ENCODE results near the gene STRIP2. TPM values are rescaled to one million over a fixed set of nuclear protein-coding genes. Genes with fewer than 3 reads are reported as not detected.

STRIP2 gene
- total RNA-seq, 4 donors from 2014 or later: 14.3 to 43.9 (median 24.7) TPM

- Histone ChIP-seq H3K27ac (no peak overlapping the region), H3K9me3 (no peaks in the 10 kb centered on the region), H3K4me1 (peaks cover 25 to 28% of the 10 kb centered on the region in 2 donors), H3K27me3 (no peaks in the 10 kb centered on the region), H3K4me3 (no peak overlapping the region), H3K36me3 (no peaks in the 10 kb centered on the region)
- DNase-seq (no peak), ATAC-seq (no peak)
- in situ Hi-C loops (cut with MboI; ENCODE audit: low sequenced_read_pairs in 4 of 4) (no loop called here), intact Hi-C loops (cut with DNase I; ENCODE audit: low total_unique reads) (loop anchor here (5.0 kb wide), 1 partner anchor 45 kb away; no protein-coding TSS in a partner anchor)
- TF ChIP-seq POLR2A (IDR thresholded peaks at IDR 0.05) (no peak), CTCF (IDR thresholded peaks at IDR 0.05 in 4 of 5, conservative IDR thresholded peaks at IDR 0.05 in 1 of 5) (no peak)
These were observed 46.7 kb upstream of the STRIP2 start for GRCh38 chr7:129387537-129387936.

GRCh38 chr7:129388333-129389098 lies 45.7 kb upstream of the STRIP2 start:
- H3K27me3 ChIP-seq: no peaks in the 10 kb centered on the region
- DNase-seq (no peak), ATAC-seq (no peak)
- H3K4me3 ChIP-seq: no peak overlapping the region
- in situ Hi-C loops (cut with MboI; ENCODE audit: low sequenced_read_pairs in 4 of 4) (no loop called here), intact Hi-C loops (cut with DNase I; ENCODE audit: low total_unique reads) (loop anchor here (5.0 kb wide), 1 partner anchor 46 kb away; no protein-coding TSS in a partner anchor)
- peak overlapping the region in 1 of 4 donors; percentile 96 for H3K27ac ChIP-seq
- TF ChIP-seq CTCF (IDR thresholded peaks at IDR 0.05 in 4 of 5, conservative IDR thresholded peaks at IDR 0.05 in 1 of 5) (no peak), POLR2A (IDR thresholded peaks at IDR 0.05) (no peak)
- no peaks in the 10 kb centered on the region for H3K9me3 ChIP-seq
- peaks cover 32 to 35% of the 10 kb centered on the region in 2 donors for H3K4me1 ChIP-seq
- H3K36me3 ChIP-seq: no peaks in the 10 kb centered on the region

GRCh38 chr7:129389829-129390228 lies 44.4 kb upstream of the STRIP2 start:
- no peak for ATAC-seq
- DNase-seq: no peak
- H3K27ac ChIP-seq: peak overlapping the region; percentile 92 to 97 (median 95)
- H3K4me1 ChIP-seq: peaks cover 39 to 42% of the 10 kb centered on the region in 2 donors
- no peak overlapping the region for H3K4me3 ChIP-seq
- in situ Hi-C loops (cut with MboI; ENCODE audit: low sequenced_read_pairs in 4 of 4) (no loop called here), intact Hi-C loops (cut with DNase I; ENCODE audit: low total_unique reads) (loop anchor here (2.0 to 5.0 kb wide), 2 partner anchors 45 to 48 kb away; partner anchors contain the start of gene STRIP2)
- no peaks in the 10 kb centered on the region for H3K27me3 ChIP-seq
- no peaks in the 10 kb centered on the region for H3K36me3 ChIP-seq
- no peak for TF ChIP-seq CTCF (IDR thresholded peaks at IDR 0.05 in 4 of 5, conservative IDR thresholded peaks at IDR 0.05 in 1 of 5)
- no peaks in the 10 kb centered on the region for H3K9me3 ChIP-seq

GRCh38 chr7:129390314-129390713 lies 43.9 kb upstream of the STRIP2 start:
- no peaks in the 10 kb centered on the region for H3K36me3 ChIP-seq
- peaks cover 39 to 47% of the 10 kb centered on the region in 2 donors for H3K4me1 ChIP-seq
- TF ChIP-seq CTCF (IDR thresholded peaks at IDR 0.05 in 4 of 5, conservative IDR thresholded peaks at IDR 0.05 in 1 of 5): no peak
- no peak for TF ChIP-seq POLR2A (IDR thresholded peaks at IDR 0.05)
- H3K9me3 ChIP-seq: no peaks in the 10 kb centered on the region
- ATAC-seq (no peak), DNase-seq (no peak)
- no peaks in the 10 kb centered on the region for H3K27me3 ChIP-seq
- peak overlapping the region; percentile 92 to 97 (median 95) for H3K27ac ChIP-seq
- in situ Hi-C loops (cut with MboI; ENCODE audit: low sequenced_read_pairs in 4 of 4): no loop called here
- intact Hi-C loops (cut with DNase I; ENCODE audit: low total_unique reads): loop anchor here (2.0 kb wide), 1 partner anchor 44 kb away; the partner anchor contains the start of gene STRIP2
- no peak overlapping the region for H3K4me3 ChIP-seq

Data from gastrocnemius medialis (tissue), 4 donors.